K562 (cell line): ENCODE measurements around the gene ADAM8. TPM values are rescaled to one million over a fixed set of nuclear protein-coding genes. Genes with fewer than 3 reads are reported as not detected.

Experiments used
- HDAC8 ChIP-seq: fragments of 450-650 bp; IDR thresholded peaks from 2 replicates; pipeline ENCODE4 v1.6.1; 2016; ENCODE audit warnings: mild to moderate bottlenecking, missing genetic modification characterization, moderate library complexity, missing compliant biosample characterization
- KLF1 ChIP-seq: fragments of 450-650 bp; IDR thresholded peaks from 2 replicates; pipeline ENCODE4 v1.6.1; 2016; ENCODE audit warnings: missing genetic modification characterization, missing compliant biosample characterization
- MCM5 ChIP-seq: fragments of 450-650 bp; IDR thresholded peaks from 2 replicates; pipeline ENCODE4 v1.6.1; 2016; ENCODE audit warnings: low read depth
- MTA2 ChIP-seq: fragments of 450-650 bp; IDR thresholded peaks from 2 replicates; pipeline ENCODE4 v1.6.1; 2016; ENCODE audit warnings: low read depth
- RFX1 ChIP-seq: fragments of 450-650 bp; IDR thresholded peaks from 2 replicates; pipeline ENCODE4 v1.6.1; 2016; ENCODE audit warnings: mild to moderate bottlenecking, moderate library complexity
- RUNX1 ChIP-seq: sonication (generic); IDR thresholded peaks from 2 replicates; pipeline ENCODE4 v1.6.1; 2016; ENCODE audit warnings: antibody characterized with exemption, low read depth
- SRSF1 ChIP-seq: fragments of 200-400 bp; formaldehyde crosslinking; IDR thresholded peaks from 2 replicates; pipeline ENCODE4 v1.6.1; 2017; ENCODE audit warnings: mild to moderate bottlenecking, low read depth, low read length, moderate library complexity
- ZNF41 ChIP-seq: fragments of 250-450 bp; sonication (Bioruptor Pico); conservative IDR thresholded peaks from 2 replicates; pipeline ENCODE4 v1.4.0; 2020; ENCODE audit warnings: mild to moderate bottlenecking
- ZNF586 ChIP-seq: fragments of 450-650 bp; formaldehyde crosslinking; conservative IDR thresholded peaks from 2 replicates; pipeline ENCODE4 v1.4.0; 2020; ENCODE audit warnings: mild to moderate bottlenecking, moderate library complexity
- polyA plus RNA-seq, 8 experiments: library from polyadenylated mRNA; depleted of rRNA in 4 of 8; stranded (reverse) in 5 of 8; unstranded in 3 of 8; fragments of >200 nt; fragmentation: Nextera tagmentation in 2 of 8; fragmentation: Illumina TruSeq in 1 of 8; extraction: Ambion mirVana in 2 of 8; extraction: Trizol in 1 of 8; gene quantifications; 2 replicates each; pipeline versions ENCODE4 v1.2.1 to v1.2.3, GENCODE V29; 2011 to 2014; ENCODE audit warnings: inconsistent platforms in 1 of 8, missing spikeins in 1 of 8
- total RNA-seq, 7 experiments: library from RNA; depleted of rRNA in 6 of 7; stranded (reverse); fragments of >200 nt in 6 of 7; fragmentation: Illumina TruSeq in 2 of 7; extraction: Trizol in 2 of 7; gene quantifications; 2 replicates each; pipeline versions ENCODE4 v1.2.1 to v1.2.3, GENCODE V29; 2011 to 2021; ENCODE audit warnings: low replicate concordance in 1 of 7
- TF ChIP-seq, protein P1 (sequence below), 3 experiments: fragments of 200-800 bp in 1 of 3; fragments of 250-450 bp in 1 of 3; fragments of 450-650 bp in 1 of 3; sonication (Bioruptor Pico) in 1 of 3; sonication (Bioruptor generic) in 1 of 3; formaldehyde crosslinking in 1 of 3; IDR thresholded peaks; 2 replicates each; pipeline versions ENCODE4 v1.6.1 to v1.8.0; 2016 to 2022; ENCODE audit warnings: mild to moderate bottlenecking in 2 of 3, missing genetic modification characterization in 2 of 3, missing compliant biosample characterization in 1 of 3, moderate library complexity in 1 of 3
- TF ChIP-seq, protein P2 (sequence below): fragments of 450-650 bp; formaldehyde crosslinking; IDR thresholded peaks from 2 replicates; pipeline ENCODE4 v1.4.0; 2022; ENCODE audit warnings: mild to moderate bottlenecking, moderate library complexity
- TF ChIP-seq, protein P3 (sequence below): sonication (generic); formaldehyde crosslinking; IDR thresholded peaks from 2 replicates; pipeline ENCODE4 v1.8.0; 2023; ENCODE audit warnings: mild to moderate bottlenecking, missing genetic modification reagents
- TF ChIP-seq, protein P4 (sequence below): IDR thresholded peaks from 2 replicates; pipeline ENCODE4 v1.6.1; 2014; ENCODE audit warnings: antibody characterized with exemption
- TF ChIP-seq, protein P5 (sequence below): sonication (generic); formaldehyde crosslinking; IDR thresholded peaks from 2 replicates; pipeline ENCODE4 v1.8.0; 2023; ENCODE audit warnings: missing genetic modification reagents, mild to moderate bottlenecking, borderline replicate concordance

The ADAM8 gene
- total and polyA plus RNA-seq, 9 of the 15 experiments (the other 6 are each of a cell fraction or from before 2014, with no cell fraction given) = 0.07 to 7.0 (median 1.1) TPM

DNA sequence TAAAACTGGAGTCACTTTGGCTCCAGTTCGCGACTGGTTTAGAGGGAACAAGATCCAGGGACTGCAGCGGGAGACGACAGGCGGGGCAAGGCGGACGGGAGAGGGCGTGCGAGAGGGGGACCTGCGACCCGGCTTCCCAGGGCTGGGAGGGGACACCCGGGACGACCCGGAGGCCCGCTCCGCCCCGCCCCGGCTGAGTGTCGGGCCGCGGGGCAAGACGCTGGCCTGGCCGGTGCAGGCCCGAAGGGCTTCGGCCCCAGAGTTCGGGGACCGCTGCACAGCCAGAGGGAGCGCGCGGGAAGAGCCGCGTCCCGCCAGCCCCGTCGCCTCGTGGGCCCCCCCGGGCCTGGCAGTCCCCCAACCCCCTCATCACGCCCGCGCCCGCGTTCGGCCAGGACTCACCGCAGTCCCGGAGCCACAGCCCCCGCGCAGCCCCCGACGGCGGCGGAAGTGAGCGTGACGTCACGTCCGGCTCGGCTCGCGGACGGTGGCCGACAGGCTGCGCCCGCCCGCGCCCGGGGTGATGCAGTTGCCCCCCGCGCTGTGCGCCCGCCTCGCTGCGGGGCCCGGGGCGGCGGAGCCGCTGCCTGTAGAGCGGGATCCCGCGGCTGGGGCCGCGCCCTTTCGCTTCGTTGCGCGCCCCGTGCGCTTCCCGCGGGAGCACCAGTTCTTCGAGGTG lies 31.9 kb upstream of the ADAM8 start, which contains the start of the genes TUBGCP2 and ZNF511 (continued):
- TF ChIP-seq, protein P1, sequence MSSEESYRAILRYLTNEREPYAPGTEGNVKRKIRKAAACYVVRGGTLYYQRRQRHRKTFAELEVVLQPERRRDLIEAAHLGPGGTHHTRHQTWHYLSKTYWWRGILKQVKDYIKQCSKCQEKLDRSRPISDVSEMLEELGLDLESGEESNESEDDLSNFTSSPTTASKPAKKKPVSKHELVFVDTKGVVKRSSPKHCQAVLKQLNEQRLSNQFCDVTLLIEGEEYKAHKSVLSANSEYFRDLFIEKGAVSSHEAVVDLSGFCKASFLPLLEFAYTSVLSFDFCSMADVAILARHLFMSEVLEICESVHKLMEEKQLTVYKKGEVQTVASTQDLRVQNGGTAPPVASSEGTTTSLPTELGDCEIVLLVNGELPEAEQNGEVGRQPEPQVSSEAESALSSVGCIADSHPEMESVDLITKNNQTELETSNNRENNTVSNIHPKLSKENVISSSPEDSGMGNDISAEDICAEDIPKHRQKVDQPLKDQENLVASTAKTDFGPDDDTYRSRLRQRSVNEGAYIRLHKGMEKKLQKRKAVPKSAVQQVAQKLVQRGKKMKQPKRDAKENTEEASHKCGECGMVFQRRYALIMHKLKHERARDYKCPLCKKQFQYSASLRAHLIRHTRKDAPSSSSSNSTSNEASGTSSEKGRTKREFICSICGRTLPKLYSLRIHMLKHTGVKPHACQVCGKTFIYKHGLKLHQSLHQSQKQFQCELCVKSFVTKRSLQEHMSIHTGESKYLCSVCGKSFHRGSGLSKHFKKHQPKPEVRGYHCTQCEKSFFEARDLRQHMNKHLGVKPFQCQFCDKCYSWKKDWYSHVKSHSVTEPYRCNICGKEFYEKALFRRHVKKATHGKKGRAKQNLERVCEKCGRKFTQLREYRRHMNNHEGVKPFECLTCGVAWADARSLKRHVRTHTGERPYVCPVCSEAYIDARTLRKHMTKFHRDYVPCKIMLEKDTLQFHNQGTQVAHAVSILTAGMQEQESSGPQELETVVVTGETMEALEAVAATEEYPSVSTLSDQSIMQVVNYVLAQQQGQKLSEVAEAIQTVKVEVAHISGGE (CRISPR knock-in tag; IDR thresholded peaks at IDR 0.05) = peak in 1 of 3 experiments; percentile 88; a peak in 3 of 6 replicates
- 0 out of 2 replicates have a peak, but pooled peaks have one; percentile 52 for TF ChIP-seq KLF1 (tag)
- TF ChIP-seq, protein P2, sequence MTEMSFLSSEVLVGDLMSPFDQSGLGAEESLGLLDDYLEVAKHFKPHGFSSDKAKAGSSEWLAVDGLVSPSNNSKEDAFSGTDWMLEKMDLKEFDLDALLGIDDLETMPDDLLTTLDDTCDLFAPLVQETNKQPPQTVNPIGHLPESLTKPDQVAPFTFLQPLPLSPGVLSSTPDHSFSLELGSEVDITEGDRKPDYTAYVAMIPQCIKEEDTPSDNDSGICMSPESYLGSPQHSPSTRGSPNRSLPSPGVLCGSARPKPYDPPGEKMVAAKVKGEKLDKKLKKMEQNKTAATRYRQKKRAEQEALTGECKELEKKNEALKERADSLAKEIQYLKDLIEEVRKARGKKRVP = no peak
- TF ChIP-seq, protein P3, sequence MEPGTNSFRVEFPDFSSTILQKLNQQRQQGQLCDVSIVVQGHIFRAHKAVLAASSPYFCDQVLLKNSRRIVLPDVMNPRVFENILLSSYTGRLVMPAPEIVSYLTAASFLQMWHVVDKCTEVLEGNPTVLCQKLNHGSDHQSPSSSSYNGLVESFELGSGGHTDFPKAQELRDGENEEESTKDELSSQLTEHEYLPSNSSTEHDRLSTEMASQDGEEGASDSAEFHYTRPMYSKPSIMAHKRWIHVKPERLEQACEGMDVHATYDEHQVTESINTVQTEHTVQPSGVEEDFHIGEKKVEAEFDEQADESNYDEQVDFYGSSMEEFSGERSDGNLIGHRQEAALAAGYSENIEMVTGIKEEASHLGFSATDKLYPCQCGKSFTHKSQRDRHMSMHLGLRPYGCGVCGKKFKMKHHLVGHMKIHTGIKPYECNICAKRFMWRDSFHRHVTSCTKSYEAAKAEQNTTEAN (CRISPR knock-in tag) = no peak
- TF ChIP-seq ZNF41 = no peak
- no peak for TF ChIP-seq SRSF1
- peak; percentile 78; the same call in 1 of the 2 replicates for TF ChIP-seq HDAC8 (tag)
- TF ChIP-seq RFX1 = no peak
- TF ChIP-seq ZNF586 (CRISPR knock-in tag) = no peak
- TF ChIP-seq, protein P4, sequence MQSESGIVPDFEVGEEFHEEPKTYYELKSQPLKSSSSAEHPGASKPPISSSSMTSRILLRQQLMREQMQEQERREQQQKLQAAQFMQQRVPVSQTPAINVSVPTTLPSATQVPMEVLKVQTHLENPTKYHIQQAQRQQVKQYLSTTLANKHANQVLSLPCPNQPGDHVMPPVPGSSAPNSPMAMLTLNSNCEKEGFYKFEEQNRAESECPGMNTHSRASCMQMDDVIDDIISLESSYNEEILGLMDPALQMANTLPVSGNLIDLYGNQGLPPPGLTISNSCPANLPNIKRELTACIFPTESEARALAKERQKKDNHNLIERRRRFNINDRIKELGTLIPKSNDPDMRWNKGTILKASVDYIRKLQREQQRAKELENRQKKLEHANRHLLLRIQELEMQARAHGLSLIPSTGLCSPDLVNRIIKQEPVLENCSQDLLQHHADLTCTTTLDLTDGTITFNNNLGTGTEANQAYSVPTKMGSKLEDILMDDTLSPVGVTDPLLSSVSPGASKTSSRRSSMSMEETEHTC = no peak
- no peak for TF ChIP-seq MTA2
- no peak for TF ChIP-seq MCM5
- TF ChIP-seq, protein P5, sequence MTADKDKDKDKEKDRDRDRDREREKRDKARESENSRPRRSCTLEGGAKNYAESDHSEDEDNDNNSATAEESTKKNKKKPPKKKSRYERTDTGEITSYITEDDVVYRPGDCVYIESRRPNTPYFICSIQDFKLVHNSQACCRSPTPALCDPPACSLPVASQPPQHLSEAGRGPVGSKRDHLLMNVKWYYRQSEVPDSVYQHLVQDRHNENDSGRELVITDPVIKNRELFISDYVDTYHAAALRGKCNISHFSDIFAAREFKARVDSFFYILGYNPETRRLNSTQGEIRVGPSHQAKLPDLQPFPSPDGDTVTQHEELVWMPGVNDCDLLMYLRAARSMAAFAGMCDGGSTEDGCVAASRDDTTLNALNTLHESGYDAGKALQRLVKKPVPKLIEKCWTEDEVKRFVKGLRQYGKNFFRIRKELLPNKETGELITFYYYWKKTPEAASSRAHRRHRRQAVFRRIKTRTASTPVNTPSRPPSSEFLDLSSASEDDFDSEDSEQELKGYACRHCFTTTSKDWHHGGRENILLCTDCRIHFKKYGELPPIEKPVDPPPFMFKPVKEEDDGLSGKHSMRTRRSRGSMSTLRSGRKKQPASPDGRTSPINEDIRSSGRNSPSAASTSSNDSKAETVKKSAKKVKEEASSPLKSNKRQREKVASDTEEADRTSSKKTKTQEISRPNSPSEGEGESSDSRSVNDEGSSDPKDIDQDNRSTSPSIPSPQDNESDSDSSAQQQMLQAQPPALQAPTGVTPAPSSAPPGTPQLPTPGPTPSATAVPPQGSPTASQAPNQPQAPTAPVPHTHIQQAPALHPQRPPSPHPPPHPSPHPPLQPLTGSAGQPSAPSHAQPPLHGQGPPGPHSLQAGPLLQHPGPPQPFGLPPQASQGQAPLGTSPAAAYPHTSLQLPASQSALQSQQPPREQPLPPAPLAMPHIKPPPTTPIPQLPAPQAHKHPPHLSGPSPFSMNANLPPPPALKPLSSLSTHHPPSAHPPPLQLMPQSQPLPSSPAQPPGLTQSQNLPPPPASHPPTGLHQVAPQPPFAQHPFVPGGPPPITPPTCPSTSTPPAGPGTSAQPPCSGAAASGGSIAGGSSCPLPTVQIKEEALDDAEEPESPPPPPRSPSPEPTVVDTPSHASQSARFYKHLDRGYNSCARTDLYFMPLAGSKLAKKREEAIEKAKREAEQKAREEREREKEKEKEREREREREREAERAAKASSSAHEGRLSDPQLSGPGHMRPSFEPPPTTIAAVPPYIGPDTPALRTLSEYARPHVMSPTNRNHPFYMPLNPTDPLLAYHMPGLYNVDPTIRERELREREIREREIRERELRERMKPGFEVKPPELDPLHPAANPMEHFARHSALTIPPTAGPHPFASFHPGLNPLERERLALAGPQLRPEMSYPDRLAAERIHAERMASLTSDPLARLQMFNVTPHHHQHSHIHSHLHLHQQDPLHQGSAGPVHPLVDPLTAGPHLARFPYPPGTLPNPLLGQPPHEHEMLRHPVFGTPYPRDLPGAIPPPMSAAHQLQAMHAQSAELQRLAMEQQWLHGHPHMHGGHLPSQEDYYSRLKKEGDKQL (CRISPR knock-in tag) = no peak
- TF ChIP-seq RUNX1 = no peak
